C4-2B (cell line): Measurements from ENCODE around the gene CCDC3.

Experiments
- H3K27ac ChIP-seq: fragments of 450-650 bp; 2 replicates; pipeline ENCODE4 v1.5.1; 2017
- CTCF ChIP-seq: fragments of 450-650 bp; conservative IDR thresholded peaks from 2 replicates; pipeline ENCODE4 v1.5.1; 2017; ENCODE audit warnings: mild to moderate bottlenecking
- ZFX ChIP-seq: fragments of 450-650 bp; IDR thresholded peaks from 2 replicates; pipeline ENCODE4 v1.6.1; 2017

CCDC3 gene

DNA sequence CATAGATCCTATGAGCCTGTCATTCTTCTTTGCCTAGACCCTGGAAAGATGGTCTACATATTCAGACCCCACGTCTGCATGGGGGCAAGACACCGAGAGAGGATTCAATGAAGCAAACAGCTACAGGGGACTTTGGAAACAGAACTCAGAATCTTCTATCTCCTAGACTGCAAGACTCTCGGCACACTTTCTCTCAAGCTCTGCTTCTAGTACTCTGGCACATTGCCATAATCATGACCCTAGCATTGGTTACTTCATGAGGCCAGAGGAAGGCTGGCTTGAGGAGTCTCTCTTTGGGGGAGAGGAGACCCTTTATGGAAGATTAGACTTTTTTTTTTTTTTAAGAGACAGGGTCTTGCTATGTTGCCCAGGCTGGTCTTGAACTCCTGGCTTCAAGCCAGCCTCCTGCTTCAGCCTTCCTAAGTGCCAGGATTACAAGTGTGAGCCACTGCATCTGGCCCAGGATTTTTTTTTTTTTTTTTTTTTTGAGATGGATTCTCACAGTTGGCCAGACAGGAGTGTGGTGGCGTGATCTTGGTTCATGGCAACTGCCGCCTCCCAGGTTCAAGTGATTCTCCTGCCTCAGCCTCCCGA, 20.7 kb downstream of the CCDC3 start:
- TF ChIP-seq ZFX (no peak), CTCF (no peak)
- H3K27ac ChIP-seq = no peak overlapping the region

GRCh38 chr10:12980102-12980661, 21.3 kb downstream of the CCDC3 start:
- TF ChIP-seq CTCF = no peak
- TF ChIP-seq ZFX = no peak
- no peak overlapping the region for H3K27ac ChIP-seq

- no peak overlapping the region for H3K27ac ChIP-seq
Observed at GRCh38 chr10:12978891-12979290, 22.6 kb downstream of the CCDC3 start.

GRCh38 chr10:12975906-12976305, 25.6 kb downstream of the CCDC3 start:
- TF ChIP-seq ZFX (no peak), CTCF (no peak)
- no peak overlapping the region for H3K27ac ChIP-seq

More at GRCh38 chr10:12978891-12979290, 22.6 kb downstream of the CCDC3 start:
- TF ChIP-seq CTCF = no peak
- TF ChIP-seq ZFX = no peak

- TF ChIP-seq CTCF (peak; percentile 47), ZFX (no peak)
- no peak overlapping the region for H3K27ac ChIP-seq
Observed at GRCh38 chr10:12975266-12975665, 26.2 kb downstream of the CCDC3 start.

DNA sequence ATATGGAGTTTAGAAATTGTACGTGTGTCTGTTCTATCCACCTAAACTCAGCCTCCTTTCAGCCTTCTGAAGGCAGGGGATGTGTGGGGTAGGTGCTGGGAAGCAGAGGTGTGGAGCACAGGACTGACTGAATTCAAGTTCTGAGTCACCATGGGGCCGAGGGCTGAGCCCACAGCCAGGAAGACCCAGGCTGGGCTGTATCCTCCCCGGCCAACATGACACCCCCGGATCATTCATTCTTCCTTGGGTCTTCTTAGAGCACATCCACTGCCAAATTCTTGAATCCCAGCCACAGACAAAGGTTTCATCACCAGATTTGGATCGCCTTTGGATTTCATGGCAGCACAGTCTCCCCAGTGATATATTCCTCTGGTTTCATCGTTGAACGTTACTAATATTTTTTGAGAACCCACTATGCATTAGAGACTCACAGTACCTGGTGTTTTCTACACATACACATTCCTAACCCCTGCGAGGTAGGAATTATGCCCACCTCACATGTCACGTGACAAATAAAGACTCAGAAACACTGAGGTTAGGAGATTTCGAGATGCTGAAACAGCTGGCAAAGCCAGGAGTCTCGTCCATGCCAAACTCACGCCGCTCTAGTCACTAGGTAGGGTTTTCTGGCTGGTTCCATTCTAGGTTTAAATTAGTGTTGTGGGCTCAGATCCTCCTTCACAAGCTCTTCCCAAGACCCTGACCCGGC, 26.9 kb downstream of the CCDC3 start:
- no peak overlapping the region for H3K27ac ChIP-seq
- TF ChIP-seq ZFX (no peak), CTCF (no peak)

DNA sequence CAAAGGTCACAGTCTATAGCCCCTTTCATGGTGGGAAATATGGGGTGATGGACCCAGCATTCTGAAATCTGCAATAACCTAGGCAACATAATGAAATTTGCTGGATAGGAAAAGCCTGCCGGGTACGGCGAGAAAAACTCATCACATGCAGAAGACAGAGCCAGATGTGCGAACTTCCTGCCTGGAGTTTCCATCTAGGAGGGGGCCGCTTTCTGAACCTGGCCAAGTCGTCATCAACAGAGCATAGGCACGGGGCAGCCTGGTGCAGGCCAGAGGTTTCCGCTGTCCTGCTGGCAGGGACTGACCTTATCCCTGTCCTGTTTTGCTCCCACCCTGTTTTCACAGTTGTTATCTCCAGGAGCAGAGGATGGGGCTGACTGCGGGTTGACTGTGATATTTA, 27.4 kb downstream of the CCDC3 start:
- H3K27ac ChIP-seq = no peak overlapping the region
- TF ChIP-seq CTCF (no peak), ZFX (no peak)
